Vagina (tissue), 2 donors: Measurements from ENCODE around the gene MYO7A.

Experiments
- CTCF ChIP-seq, 3 experiments: fragments of 450-650 bp in 2 of 3; fragments of 200-600 bp in 1 of 3; sonication (generic) in 1 of 3; IDR thresholded peaks; one replicate each; pipeline ENCODE4 v1.5.1; 2017 to 2019; ENCODE audit warnings: antibody characterized with exemption in 3 of 3, mild to moderate bottlenecking in 2 of 3, moderate library complexity in 2 of 3
- POLR2A ChIP-seq, 2 donors: fragments of 450-650 bp; IDR thresholded peaks; one replicate each; pipeline ENCODE4 v1.6.1; 2017; ENCODE audit warnings: antibody characterized with exemption in 2 of 2, mild to moderate bottlenecking in 2 of 2, moderate library complexity in 2 of 2

GRCh38 chr11:77126156-77126775 lies 1.8 kb upstream of the MYO7A start:
- TF ChIP-seq CTCF (IDR thresholded peaks at IDR 0.05) (no peak), POLR2A (IDR thresholded peaks at IDR 0.05) (no peak)
